22Rv1 (cell line): ENCODE data around the gene SMCO3.

ENCODE experiments used
- CTCF ChIP-seq: fragments of 450-650 bp; IDR thresholded peaks from 2 replicates; pipeline ENCODE4 v1.5.1; 2017; ENCODE audit warnings: mild to moderate bottlenecking
- ZFX ChIP-seq: fragments of 450-650 bp; IDR thresholded peaks from 2 replicates; pipeline ENCODE4 v1.6.1; 2017; ENCODE audit warnings: antibody characterized with exemption, borderline replicate concordance

GRCh38 chr12:14775636-14775980 lies 38.4 kb downstream of the SMCO3 start:
- TF ChIP-seq CTCF, result no peak
- no peak for TF ChIP-seq ZFX
